Aorta (tissue), 5 donors: ENCODE results near the gene MAPK8. TPM values are rescaled to one million over a fixed set of nuclear protein-coding genes. Genes with fewer than 3 reads are reported as not detected.

Experiments
- ATAC-seq: fragments of 200-7000 bp; cut with Tn5 transposase; one replicate; pipeline ENCODE4 v1.9.1; 2022; ENCODE audit warnings: moderate library complexity; ENCODE audit not compliant: low FRiP score
- DNase-seq, 2 donors: peaks; one replicate each; pipeline ENCODE4 v3.0.0-alpha.2; 2020
- H3K27ac ChIP-seq, 2 donors: one replicate each; pipeline ENCODE4 v1.5.1; 2013; ENCODE audit warnings: low read length in 2 of 2, mild to moderate bottlenecking in 2 of 2, moderate library complexity in 2 of 2, control low read depth in 1 of 2, inconsistent platforms in 1 of 2, low read depth in 1 of 2
- H3K27me3 ChIP-seq, 2 donors: one replicate each; pipeline ENCODE4 v1.6.1; 2013; ENCODE audit warnings: control low read depth in 1 of 2, low read length in 1 of 2, mild to moderate bottlenecking in 1 of 2, moderate library complexity in 1 of 2; ENCODE audit not compliant: insufficient read depth in 2 of 2, control insufficient read depth in 1 of 2
- H3K36me3 ChIP-seq, 2 donors: one replicate each; pipeline ENCODE4 v1.6.1; 2013; ENCODE audit warnings: control low read depth in 1 of 2, low read length in 1 of 2, mild to moderate bottlenecking in 1 of 2; ENCODE audit not compliant: insufficient read depth in 2 of 2, control insufficient read depth in 1 of 2
- H3K4me1 ChIP-seq, 2 donors: one replicate each; pipeline ENCODE4 v1.6.1; 2013; ENCODE audit warnings: low read length in 2 of 2, control low read depth in 1 of 2, mild to moderate bottlenecking in 1 of 2, moderate library complexity in 1 of 2; ENCODE audit not compliant: insufficient read depth in 2 of 2, control insufficient read depth in 1 of 2
- H3K4me3 ChIP-seq, 2 donors: one replicate each; pipeline ENCODE4 v1.5.1; 2013; ENCODE audit warnings: low read length in 2 of 2, control low read depth in 1 of 2, mild to moderate bottlenecking in 1 of 2
- H3K9me3 ChIP-seq: one replicate; pipeline ENCODE4 v1.6.1; 2013; ENCODE audit warnings: mild to moderate bottlenecking, low read length; ENCODE audit not compliant: control insufficient read depth
- WGBS, 2 donors: extraction: QIAGEN DNeasy Blood & Tissue Kit; methylation state at CpG; one replicate each; pipeline ENCODE4 v1.1.7; 2013; 5-methylcytosine and 5-hydroxymethylcytosine counted together
- intact Hi-C, 2 donors: fragments of 100-400 bp; cut with DNase I; formaldehyde crosslinking; loops; one replicate each; pipeline versions ENCODE4 v1.14.2 to v1.15.0; 2022
- polyA plus RNA-seq, 2 donors: library from polyadenylated mRNA; stranded (reverse); fragments of 200-250 nt; gene quantifications; one replicate each; pipeline ENCODE4 v1.2.3, GENCODE V29; 2013
- total RNA-seq, 2 donors: library from RNA; stranded (reverse); fragmentation: NEBNext Ultra II Directional; extraction: Animal tissue kit (Norgen Biotek cat#: 25700); gene quantifications; one replicate each; pipeline ENCODE4 v1.2.1, GENCODE V29; 2021
- donor health status: healthy with polysubstance abuse.
- donor health status: Bipolar disorder and iron deficiency.
- donor health status: DM: no; HTN: no; CAD: no.
- donor health status: DM: no; HTN: no; CAD: no.
- donor health status: DM: yes; HTN: yes; CAD: no.

The MAPK8 gene
- total and polyA plus RNA-seq, 4 donors: 7.8 to 38.9 (median 26.7) TPM

- no peaks in the 10 kb centered on the region for H3K4me1 ChIP-seq
- WGBS, 2 donors: 88 to 97% methylated on average over 2 of the region's 2 CpGs
Observed at GRCh38 chr10:48314107-48314506, 7.6 kb downstream of the MAPK8 start.

GRCh38 chr10:48316236-48316635 lies 9.8 kb downstream of the MAPK8 start:
- Histone ChIP-seq H3K27me3 (no peaks in the 10 kb centered on the region), H3K9me3 (no peaks in the 10 kb centered on the region), H3K36me3 (no peaks in the 10 kb centered on the region), H3K4me1 (no peaks in the 10 kb centered on the region), H3K4me3 (no peak overlapping the region), H3K27ac (no peak overlapping the region)
- no peak for ATAC-seq
- DNase-seq: no peak
- 81 to 89% methylated on average over 4 of the region's 4 CpGs for WGBS, 2 donors
- intact Hi-C loops: no loop called here

More at GRCh38 chr10:48314107-48314506, 7.6 kb downstream of the MAPK8 start:
- H3K9me3 ChIP-seq: no peaks in the 10 kb centered on the region
- no peak overlapping the region for H3K4me3 ChIP-seq
- ATAC-seq (no peak), DNase-seq (no peak)
- intact Hi-C loops: no loop called here
- H3K27me3 ChIP-seq: no peaks in the 10 kb centered on the region
- H3K36me3 ChIP-seq: no peaks in the 10 kb centered on the region
- H3K27ac ChIP-seq: no peak overlapping the region

- H3K27ac ChIP-seq: no peak overlapping the region
- 81 to 93% methylated on average over 8 of the region's 8 CpGs for WGBS, 2 donors
- H3K9me3 ChIP-seq: no peaks in the 10 kb centered on the region
- no peak overlapping the region for H3K4me3 ChIP-seq
- ATAC-seq (no peak), DNase-seq (no peak)
- H3K36me3 ChIP-seq: no peaks in the 10 kb centered on the region
- intact Hi-C loops: no loop called here
- no peaks in the 10 kb centered on the region for H3K4me1 ChIP-seq
- H3K27me3 ChIP-seq: no peaks in the 10 kb centered on the region
Observed at GRCh38 chr10:48317321-48317990, 11.0 kb downstream of the MAPK8 start.

DNA sequence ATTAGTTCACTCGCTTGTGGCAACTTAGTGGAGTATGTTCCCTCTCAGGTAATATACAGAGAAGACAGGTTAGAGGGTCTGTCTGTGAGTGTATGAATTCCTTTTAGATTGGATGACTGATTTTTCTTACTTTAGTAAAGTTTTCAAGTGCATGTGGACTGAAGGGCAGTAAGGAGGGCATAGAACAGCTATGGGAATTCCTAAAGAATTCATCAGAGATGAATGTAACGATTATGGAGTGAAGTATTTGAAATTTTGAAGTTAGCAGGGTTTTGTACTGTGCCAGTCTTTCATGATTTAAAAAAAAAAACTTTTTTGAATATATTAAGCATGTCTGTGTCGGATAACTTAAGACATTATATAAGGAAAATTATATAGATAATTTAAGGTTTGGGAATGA lies 15.5 kb downstream of the MAPK8 start:
- no peaks in the 10 kb centered on the region for H3K27me3 ChIP-seq
- no peaks in the 10 kb centered on the region for H3K36me3 ChIP-seq
- 89 to 90% methylated on average over 3 of the region's 3 CpGs for WGBS, 2 donors
- no peak for DNase-seq
- intact Hi-C loops: no loop called here
- no peaks in the 10 kb centered on the region for H3K9me3 ChIP-seq
- no peak for ATAC-seq
- no peak overlapping the region for H3K27ac ChIP-seq
- no peak overlapping the region for H3K4me3 ChIP-seq
- no peaks in the 10 kb centered on the region for H3K4me1 ChIP-seq

DNA sequence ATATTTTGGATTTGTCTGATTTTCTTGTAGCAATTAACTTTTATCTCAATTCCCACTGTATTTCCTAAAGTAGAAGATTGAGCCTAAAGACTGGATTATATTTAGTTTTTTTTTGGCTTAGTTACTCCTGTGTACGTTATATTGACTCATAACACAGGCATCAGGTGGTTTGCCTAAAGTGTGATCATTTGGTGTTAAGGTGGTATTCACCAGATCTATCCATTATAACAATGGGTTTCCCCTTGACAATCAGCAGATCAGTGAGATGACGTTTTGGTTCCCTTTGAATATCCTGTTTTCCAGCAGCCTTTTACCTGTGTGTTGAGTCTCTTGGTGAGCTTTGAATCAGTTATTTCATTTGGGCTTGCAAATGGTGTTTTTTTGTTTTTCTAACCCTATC lies 18.1 kb downstream of the MAPK8 start:
- Histone ChIP-seq H3K36me3 (no peaks in the 10 kb centered on the region), H3K4me1 (no peaks in the 10 kb centered on the region), H3K9me3 (no peaks in the 10 kb centered on the region), H3K4me3 (no peak overlapping the region), H3K27me3 (no peaks in the 10 kb centered on the region), H3K27ac (no peak overlapping the region)
- ATAC-seq (no peak), DNase-seq (no peak)
- WGBS, 2 donors: 89 to 93% methylated on average over 2 of the region's 2 CpGs
- intact Hi-C loops: no loop called here

DNA sequence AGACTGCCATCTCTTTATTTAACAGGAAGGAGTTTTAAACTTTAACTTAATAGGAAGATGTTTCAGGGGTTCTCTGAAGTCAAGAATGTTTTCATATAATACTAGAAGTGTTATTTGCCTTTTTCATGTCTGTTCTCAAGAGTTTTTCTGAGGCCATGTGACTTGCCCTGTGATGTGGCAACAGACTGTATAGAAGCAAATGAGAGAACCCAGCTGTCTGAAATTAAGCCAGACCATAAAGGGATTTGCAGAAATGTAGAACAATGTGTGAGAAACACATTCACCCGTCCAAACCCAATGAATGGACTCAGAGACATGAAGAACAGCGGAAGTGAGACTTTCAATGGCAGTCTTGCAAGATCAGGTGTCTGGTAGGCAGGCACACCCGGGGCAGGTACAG lies 23.8 kb downstream of the MAPK8 start:
- WGBS, 2 donors: 91 to 93% methylated on average over 3 of the region's 3 CpGs
- ATAC-seq: no peak
- intact Hi-C loops: no loop called here
- no peaks in the 10 kb centered on the region for H3K36me3 ChIP-seq
- no peak for DNase-seq
- no peaks in the 10 kb centered on the region for H3K4me1 ChIP-seq
- H3K27me3 ChIP-seq: no peaks in the 10 kb centered on the region
- no peaks in the 10 kb centered on the region for H3K9me3 ChIP-seq
- H3K4me3 ChIP-seq: no peak overlapping the region
- H3K27ac ChIP-seq: no peak overlapping the region

DNA sequence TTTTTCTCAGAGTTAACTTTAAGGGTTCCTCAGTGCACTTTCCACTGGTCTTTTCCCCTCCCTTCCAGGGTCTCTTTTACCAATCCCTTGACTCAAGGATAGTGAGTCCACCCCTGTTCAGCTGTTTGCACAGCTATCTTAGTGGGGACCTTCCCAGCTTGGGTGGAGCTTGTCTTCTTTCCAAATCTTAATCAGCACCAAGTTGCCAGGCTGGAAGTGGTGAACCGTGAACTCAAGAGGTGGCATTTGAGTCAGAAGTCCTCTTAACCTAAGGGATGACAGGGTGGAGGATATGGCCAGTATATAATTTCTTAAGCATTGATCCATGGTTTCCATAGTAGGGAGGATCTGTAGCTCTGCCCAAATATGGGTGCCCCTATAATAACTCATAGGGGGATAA lies 25.0 kb downstream of the MAPK8 start:
- DNase-seq: no peak
- intact Hi-C loops: no loop called here
- 82 to 93% methylated on average over 1 of the region's 1 CpG for WGBS, 2 donors

GRCh38 chr10:48332166-48332870 lies 25.8 kb downstream of the MAPK8 start:
- no peak for DNase-seq
- H3K9me3 ChIP-seq: no peaks in the 10 kb centered on the region
- no peaks in the 10 kb centered on the region for H3K4me1 ChIP-seq
- intact Hi-C loops: no loop called here
- 98% methylated on average over 5 of the region's 5 CpGs for WGBS, 2 donors
- no peak for ATAC-seq
- no peaks in the 10 kb centered on the region for H3K36me3 ChIP-seq
- H3K27me3 ChIP-seq: no peaks in the 10 kb centered on the region
- no peak overlapping the region for H3K27ac ChIP-seq
- no peak overlapping the region for H3K4me3 ChIP-seq

More for the DNA sequence above, 25.0 kb downstream of the MAPK8 start:
- no peaks in the 10 kb centered on the region for H3K9me3 ChIP-seq
- ATAC-seq: no peak
- H3K27me3 ChIP-seq: no peaks in the 10 kb centered on the region
- H3K4me1 ChIP-seq: no peaks in the 10 kb centered on the region
- no peak overlapping the region for H3K27ac ChIP-seq
- no peaks in the 10 kb centered on the region for H3K36me3 ChIP-seq
- no peak overlapping the region for H3K4me3 ChIP-seq

DNA sequence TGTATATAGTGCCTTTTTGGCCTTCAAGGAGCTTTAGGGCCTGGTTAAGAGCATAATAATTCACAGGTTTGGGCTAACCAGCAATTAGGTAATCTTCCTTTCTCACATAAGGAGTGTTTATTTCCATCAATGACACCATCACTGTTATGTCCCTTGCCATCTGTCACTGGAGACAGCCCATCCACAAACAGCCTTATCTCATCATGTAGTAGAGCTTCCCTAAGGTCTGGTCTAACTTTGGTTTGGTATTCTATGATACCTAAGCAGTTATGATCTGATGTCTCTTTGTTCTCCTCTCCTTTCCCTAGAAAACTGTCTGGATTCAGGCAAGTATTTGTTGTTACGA lies 26.4 kb downstream of the MAPK8 start:
- H3K27ac ChIP-seq: no peak overlapping the region
- no peaks in the 10 kb centered on the region for H3K9me3 ChIP-seq
- 99 to 100% methylated on average over 1 of the region's 1 CpG for WGBS, 2 donors
- H3K27me3 ChIP-seq: no peaks in the 10 kb centered on the region
- no peaks in the 10 kb centered on the region for H3K4me1 ChIP-seq
- intact Hi-C loops: no loop called here
- no peak for ATAC-seq
- no peak for DNase-seq
- no peak overlapping the region for H3K4me3 ChIP-seq
- H3K36me3 ChIP-seq: no peaks in the 10 kb centered on the region
